ENCODE data around the gene FAM168A. TPM values are rescaled to one million over a fixed set of nuclear protein-coding genes. Genes with fewer than 3 reads are reported as not detected.

The FAM168A gene
- total RNA-seq, 2 donors from 2014 or later = 8.9 to 14.0 TPM

DNA sequence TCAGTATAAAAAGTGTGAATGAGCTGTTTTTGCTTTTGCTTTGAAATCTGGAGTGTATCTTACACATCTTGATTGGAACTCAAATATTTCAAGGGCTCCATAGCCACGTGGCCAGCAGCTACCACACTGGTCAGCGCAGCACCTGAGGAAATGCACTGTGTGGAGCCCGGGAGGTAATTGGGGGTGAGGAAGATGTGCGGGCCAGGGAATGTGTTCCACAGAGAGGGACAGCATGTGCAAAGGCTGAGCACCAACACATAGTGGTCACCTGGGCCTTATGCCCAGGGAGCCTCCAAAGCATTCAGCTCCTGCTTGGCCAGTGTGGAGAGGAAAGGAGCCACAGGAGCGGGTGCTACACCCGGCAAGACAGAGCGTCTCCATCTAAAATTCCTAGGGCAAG lies 200.9 kb downstream of the FAM168A start:
- no peaks in the 10 kb centered on the region for H3K27me3 ChIP-seq
- DNase-seq = peak in 1 of 4 donors; percentile 9
- H3K9me3 ChIP-seq = no peaks in the 10 kb centered on the region
- no peak overlapping the region for H3K27ac ChIP-seq
- 67 to 76% methylated on average over 7 of the region's 7 CpGs for whole genome bisulfite sequencing, 2 donors
- H3K4me1 ChIP-seq = no peaks in the 10 kb centered on the region
- H3K4me3 ChIP-seq = no peak overlapping the region
- ATAC-seq = no peak
- H3K36me3 ChIP-seq (replicated peaks in 1 of 2; ENCODE audit: insufficient read depth in 1 of 2, low read depth in 2 of 2) = no peaks in the 10 kb centered on the region
- no peak for TF ChIP-seq POLR2A (IDR thresholded peaks at IDR 0.05)
- TF ChIP-seq, protein P1, sequence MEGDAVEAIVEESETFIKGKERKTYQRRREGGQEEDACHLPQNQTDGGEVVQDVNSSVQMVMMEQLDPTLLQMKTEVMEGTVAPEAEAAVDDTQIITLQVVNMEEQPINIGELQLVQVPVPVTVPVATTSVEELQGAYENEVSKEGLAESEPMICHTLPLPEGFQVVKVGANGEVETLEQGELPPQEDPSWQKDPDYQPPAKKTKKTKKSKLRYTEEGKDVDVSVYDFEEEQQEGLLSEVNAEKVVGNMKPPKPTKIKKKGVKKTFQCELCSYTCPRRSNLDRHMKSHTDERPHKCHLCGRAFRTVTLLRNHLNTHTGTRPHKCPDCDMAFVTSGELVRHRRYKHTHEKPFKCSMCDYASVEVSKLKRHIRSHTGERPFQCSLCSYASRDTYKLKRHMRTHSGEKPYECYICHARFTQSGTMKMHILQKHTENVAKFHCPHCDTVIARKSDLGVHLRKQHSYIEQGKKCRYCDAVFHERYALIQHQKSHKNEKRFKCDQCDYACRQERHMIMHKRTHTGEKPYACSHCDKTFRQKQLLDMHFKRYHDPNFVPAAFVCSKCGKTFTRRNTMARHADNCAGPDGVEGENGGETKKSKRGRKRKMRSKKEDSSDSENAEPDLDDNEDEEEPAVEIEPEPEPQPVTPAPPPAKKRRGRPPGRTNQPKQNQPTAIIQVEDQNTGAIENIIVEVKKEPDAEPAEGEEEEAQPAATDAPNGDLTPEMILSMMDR (IDR thresholded peaks at IDR 0.05) = no peak
- intact Hi-C loops (cut with DNase I) = loop anchor here (10.0 kb wide), 1 partner anchor 102 kb away; no protein-coding TSS in a partner anchor

DNA sequence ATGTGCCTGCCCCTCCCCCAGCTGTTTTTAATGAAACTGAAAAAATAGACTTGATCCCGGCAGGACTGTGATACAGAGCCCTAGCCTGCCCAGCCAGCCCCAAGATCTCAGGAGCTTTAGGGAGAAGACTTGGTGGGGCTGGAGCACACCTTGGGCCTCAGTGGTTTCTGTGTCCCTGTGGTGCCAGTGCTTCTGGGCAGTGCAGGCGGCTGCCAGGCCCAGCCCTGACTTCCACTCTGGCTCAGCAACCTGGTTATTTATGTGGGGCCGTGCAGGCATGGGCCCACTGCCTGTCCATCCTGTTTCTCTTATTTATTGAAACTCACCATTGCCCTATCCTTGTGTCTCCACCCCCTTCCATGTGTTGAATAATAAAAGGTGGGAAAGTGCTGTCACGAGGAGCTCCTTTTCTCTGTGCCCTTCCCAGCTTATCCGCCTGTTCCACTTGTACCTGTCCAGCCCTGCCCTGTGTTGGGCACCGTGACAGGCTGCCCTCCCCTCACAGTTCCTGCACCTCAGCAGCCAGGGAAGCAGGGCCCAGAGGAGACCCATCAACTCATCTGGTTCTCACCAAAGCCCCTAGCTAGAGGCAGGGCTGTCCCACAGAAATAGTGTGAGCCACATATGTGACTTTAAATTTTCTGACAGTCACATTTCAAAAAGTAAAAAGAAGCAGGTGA lies 201.5 kb downstream of the FAM168A start:
- H3K4me3 ChIP-seq = no peak overlapping the region
- DNase-seq = peak in 1 of 4 donors; percentile 10
- no peaks in the 10 kb centered on the region for H3K9me3 ChIP-seq
- no peaks in the 10 kb centered on the region for H3K27me3 ChIP-seq
- TF ChIP-seq POLR2A (IDR thresholded peaks at IDR 0.05) = no peak
- TF ChIP-seq, protein P1 (IDR thresholded peaks at IDR 0.05) = no peak
- no peak overlapping the region for H3K27ac ChIP-seq
- intact Hi-C loops (cut with DNase I) = loop anchor here (10.0 kb wide), 1 partner anchor 102 kb away; no protein-coding TSS in a partner anchor
- H3K36me3 ChIP-seq (replicated peaks in 1 of 2; ENCODE audit: insufficient read depth in 1 of 2, low read depth in 2 of 2) = no peaks in the 10 kb centered on the region
- 68 to 71% methylated on average over 5 to 6 of the region's 6 CpGs for WGBS, 2 donors
- no peaks in the 10 kb centered on the region for H3K4me1 ChIP-seq
- ATAC-seq = no peak

DNA sequence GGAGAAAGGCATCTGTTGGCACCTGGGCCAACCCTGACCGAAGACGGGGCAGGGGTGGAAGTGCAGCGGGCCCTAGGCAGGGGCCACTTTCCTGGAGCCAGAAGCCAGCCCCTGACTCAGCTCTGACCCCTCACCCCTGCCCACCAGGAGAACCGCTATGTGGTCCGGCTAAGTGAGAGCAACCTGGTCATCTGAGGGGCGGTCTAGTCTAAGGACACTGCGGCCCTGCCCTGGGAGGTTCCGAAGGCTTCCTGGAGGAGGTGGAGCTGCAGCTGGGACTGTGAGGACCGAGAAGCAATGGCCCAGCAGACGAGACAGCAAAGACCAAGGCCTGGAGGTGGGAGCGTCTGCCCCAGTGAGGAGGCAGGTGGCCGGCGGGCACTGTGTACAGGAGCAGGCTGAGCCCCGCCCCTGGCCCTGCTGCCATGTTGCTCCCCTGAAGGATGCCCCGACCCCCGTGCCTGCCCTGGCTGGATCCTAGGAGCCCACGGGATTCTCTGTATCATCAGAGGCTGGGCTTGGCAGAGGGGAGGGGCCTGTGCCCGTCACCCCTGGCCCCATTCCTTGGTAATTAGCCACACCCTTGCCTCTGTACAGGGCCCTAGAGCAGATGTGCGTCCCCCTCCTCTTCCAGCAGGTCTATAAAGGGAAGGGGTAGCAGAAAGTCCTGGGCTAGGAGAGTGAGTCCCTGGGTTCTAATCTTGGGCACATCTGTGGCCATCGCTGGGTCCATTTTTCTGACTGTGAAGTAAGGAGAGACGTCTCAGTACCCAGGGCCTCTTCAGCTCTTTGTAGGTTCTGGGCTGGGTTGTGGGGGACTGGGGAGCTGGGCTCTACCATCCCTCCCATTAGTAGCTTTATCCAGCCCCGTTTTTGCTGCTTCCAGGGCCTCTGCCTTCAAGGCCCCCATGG lies 202.4 kb downstream of the FAM168A start:
- H3K27me3 ChIP-seq = no peaks in the 10 kb centered on the region
- 68 to 79% methylated on average over 16 to 22 of the region's 22 CpGs for WGBS, 2 donors
- no peaks in the 10 kb centered on the region for H3K4me1 ChIP-seq
- no peaks in the 10 kb centered on the region for H3K9me3 ChIP-seq
- no peak overlapping the region for H3K27ac ChIP-seq
- no peaks in the 10 kb centered on the region for H3K36me3 ChIP-seq (replicated peaks in 1 of 2; ENCODE audit: insufficient read depth in 1 of 2, low read depth in 2 of 2)
- H3K4me3 ChIP-seq = no peak overlapping the region
- TF ChIP-seq, protein P1 (IDR thresholded peaks at IDR 0.05) = no peak
- no peak for TF ChIP-seq POLR2A (IDR thresholded peaks at IDR 0.05)
- ATAC-seq (no peak), DNase-seq (peak in 1 of 4 donors; percentile 9)
- intact Hi-C loops (cut with DNase I) = loop anchor here (10.0 kb wide), 1 partner anchor 101 kb away; no protein-coding TSS in a partner anchor

DNA sequence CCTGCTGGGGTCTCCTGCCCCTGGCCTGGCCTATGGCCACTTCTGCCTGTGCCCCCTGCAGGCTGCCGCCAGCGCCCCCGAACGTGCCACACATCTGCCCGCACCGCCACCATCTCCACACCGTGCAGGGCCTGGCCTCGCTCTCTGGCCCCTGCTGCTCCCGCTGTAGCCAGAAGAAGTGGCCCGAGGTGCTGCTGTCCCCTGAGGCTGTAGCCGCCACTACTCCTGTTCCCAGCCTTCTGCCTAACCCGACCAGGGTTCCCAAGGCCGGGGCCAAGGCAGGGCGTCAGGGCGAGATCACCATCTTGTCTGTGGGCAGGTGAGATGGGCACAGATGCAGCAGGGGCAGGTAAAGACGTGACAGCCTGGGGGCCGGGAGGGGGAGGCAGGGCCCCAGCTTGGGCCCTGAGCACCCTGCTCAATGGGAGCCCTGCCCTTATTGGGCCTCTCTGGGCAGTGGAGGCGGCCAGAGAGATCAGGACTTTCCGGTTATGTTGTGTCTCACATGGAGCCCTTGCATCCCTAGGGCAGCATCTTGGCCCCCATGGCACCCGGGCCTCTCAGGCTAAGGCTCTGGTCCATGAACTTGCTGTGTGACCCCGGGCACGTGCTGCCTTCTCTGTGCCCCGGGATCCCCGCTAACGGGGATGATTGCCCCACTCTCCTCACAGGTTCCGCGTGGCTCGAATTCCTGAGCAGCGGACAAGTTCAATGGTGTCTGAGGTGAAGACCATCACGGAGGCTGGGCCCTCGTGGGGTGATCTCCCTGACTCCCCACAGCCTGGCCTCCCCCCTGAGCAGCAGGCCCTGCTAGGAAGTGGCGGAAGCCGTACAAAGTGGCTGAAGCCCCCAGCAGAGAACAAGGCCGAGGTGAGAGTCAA lies 203.3 kb downstream of the FAM168A start:
- DNase-seq = peak in 1 of 4 donors; percentile 11
- Histone ChIP-seq H3K4me1 (peaks cover 7% of the 10 kb centered on the region), H3K36me3 (replicated peaks in 1 of 2; ENCODE audit: insufficient read depth in 1 of 2, low read depth in 2 of 2) (no peaks in the 10 kb centered on the region), H3K4me3 (no peak overlapping the region), H3K27ac (no peak overlapping the region), H3K9me3 (no peaks in the 10 kb centered on the region), H3K27me3 (no peaks in the 10 kb centered on the region)
- ATAC-seq = no peak
- 85 to 88% methylated on average over 24 to 33 of the region's 34 CpGs for WGBS, 2 donors
- TF ChIP-seq, protein P1 (IDR thresholded peaks at IDR 0.05) = no peak
- TF ChIP-seq POLR2A (IDR thresholded peaks at IDR 0.05) = no peak
- intact Hi-C loops (cut with DNase I) = loop anchor here (5.0 to 10.0 kb wide), 2 partner anchors 37 to 100 kb away; no protein-coding TSS in a partner anchor
